GM18505 (cell line): ENCODE results near the gene FNDC5.
A peak's percentile ranks its signal among the peaks of the same experiment; 100 is the strongest.

ENCODE experiments used
- ATAC-seq: cut with Tn5 transposase; IDR thresholded peaks from one replicate; pipeline ENCODE4 v1.9.1; 2021; ENCODE audit not compliant: unreplicated experiment
- POLR2A ChIP-seq: IDR thresholded peaks from 4 replicates; pipeline ENCODE4 v1.6.1; 2011; ENCODE audit warnings: borderline replicate concordance; ENCODE audit not compliant: insufficient read depth, insufficient read length; ENCODE audit errors: extremely low read depth

FNDC5 gene

DNA sequence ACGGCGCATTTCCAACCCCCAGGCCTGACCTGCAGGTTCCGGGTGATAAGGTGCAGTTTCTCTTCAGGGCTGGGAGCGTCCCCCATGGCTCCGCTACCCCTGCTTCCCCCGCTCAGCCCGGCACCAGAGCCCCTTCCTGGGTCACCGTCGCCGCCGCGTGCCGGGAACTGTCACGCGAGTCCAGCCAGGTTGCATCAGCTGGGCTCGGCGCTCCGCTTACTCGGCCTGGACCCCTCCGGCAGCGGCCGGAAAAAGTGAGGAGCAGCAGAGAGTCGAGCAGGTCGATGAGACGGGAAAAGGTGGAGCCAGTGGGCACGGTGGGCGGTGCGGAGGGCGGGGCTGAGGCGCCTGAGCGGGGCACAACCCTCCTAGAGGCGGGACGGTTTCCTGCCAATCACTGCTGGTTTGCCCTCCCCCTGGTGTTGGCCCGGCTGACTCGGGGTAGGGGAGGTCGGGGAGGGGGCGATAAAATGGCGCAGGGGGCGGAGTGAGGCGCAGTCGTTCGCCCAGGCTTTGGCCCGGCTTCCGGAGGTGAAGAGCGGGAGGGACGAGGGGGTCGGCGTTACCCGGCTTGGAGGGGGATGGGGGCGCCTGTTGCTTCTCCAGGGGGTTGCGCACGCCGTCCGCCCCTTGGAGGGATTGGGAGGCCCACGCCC is 53.4 kb downstream of the FNDC5 start, which contains the start of the genes S100PBP and YARS1:
S100PBP (plus strand) TSS at position 495 of the 656 bp plus-strand sequence. CDS start 8,447 bp downstream, outside the sequence.
YARS1 (minus strand) TSS at position 200 of the 656 bp plus-strand sequence; CDS start at position 86, 114 bp downstream.
- peak; percentile 87 for ATAC-seq

DNA sequence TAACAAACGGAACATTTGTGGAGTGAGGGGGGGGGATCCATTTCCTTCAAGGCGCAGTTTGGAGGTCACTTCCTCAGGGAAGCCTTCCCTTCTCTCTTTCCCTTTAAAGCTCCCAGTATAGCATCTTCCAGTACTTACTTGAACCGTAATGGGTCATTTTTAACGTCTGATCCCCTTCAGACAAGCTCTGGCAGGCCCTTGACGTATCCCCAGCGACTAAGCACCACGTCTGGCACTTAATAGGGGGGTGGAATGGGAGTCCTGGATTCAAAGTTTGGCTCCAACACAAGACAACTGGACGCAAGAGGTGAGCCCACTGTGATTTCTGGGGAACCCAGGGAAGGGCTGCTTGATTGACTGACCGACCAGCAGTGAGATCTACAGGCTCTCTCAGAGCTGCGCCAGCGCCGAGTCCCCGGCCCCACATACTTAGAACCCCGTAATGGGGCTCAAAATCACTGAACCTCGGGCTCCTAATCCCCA is 54.0 kb downstream of the FNDC5 start:
- TF ChIP-seq POLR2A = no peak
- no peak for ATAC-seq

More for the DNA sequence above, 53.4 kb downstream of the FNDC5 start, which contains the start of the genes S100PBP and YARS1:
- TF ChIP-seq POLR2A = peak; percentile 79

DNA sequence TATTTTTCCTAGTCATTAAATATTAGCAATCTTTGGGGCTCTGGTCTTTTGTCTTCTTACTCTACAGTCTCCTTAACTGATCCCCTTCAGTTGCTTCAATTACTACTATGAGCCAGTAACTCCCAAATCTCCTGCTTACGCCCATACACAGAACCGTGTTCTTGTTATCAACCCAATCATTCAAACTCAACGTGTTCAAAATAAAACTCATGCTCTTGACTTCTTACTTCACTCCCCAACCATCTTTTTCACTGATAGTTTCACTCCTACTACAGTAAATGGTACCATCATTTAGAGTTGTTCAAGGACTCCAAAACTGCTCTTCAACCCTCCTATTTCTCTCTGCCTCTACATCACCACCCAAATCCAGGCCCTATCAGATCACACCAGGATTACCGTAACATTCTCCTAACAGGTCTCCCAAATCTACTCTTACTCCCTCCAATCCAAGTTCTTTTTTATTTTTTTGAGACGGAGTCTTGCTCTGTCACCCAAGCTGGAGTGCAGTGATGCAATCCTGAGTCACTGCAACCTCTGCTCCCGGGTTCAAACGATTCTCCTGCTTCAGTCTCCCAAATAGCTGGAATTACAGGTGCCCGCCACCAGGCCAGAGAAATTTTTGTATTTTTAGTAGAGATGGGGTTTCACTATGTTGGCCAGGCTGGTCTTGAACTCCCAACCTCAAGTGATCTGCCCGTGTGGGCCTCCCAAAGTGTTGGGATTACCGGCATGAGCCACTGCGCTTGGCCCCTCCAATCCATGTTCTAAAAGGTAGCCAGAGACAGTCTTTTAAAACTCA is 56.6 kb downstream of the FNDC5 start:
- no peak for TF ChIP-seq POLR2A

More for the DNA sequence above, 56.6 kb downstream of the FNDC5 start:
- ATAC-seq = no peak
